CD4-positive, alpha-beta T cell treated with Interleukin-6 at 100 ng/mL for 8 hours (primary cell): ENCODE measurements around the gene DOCK3.
A peak's percentile ranks its signal among the peaks of the same experiment; 100 is the strongest.
"Not testable (repeated sequence)": the region's sequence is repeated elsewhere in the genome, so short reads cannot be mapped to it uniquely, and the experiment has no call there.

Experiments used
- DNase-seq: peaks from one replicate; pipeline ENCODE4 v3.0.0-alpha.2; 2020; ENCODE audit warnings: mixed read lengths, low spot score

Gene DOCK3

DNA sequence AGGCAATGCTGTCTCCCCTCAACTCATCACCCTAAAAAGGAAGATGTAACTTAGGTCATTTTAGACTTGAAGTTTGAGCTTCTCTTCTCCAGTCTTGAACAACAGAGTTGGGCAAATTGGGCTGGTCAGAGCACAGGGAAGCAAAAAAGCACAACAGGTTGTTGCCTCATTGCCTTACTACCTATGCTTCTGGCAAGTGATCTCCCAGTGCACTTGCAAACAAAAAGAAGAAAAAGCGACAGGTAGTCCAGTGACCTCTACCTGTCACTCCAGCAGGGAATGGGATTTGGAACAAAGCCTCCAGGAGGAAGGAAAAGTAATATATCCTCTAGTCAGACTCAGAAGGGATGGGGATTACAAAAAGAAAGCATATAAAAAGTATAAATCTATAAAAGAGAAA is 550.1 kb downstream of the DOCK3 start:
- no peak for DNase-seq

DNA sequence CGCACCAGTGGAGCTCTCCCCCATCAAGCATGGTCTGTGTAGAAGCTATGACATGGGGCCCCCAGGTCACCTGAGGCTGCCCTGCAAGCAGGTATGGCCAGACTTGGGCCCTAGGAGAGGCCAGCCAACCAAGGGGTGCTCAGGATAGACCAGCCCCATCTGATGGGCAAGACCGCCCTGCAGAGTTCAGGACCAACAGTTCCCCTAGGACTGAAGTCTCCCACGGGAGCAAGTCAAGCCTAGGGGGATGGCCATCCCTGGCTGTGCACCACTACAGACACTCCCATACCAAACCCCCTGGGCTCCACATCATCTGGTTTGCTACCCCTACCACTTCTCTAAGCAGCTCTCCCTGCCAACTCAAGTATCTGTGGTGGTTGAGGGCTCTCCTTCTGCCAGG is 568.2 kb downstream of the DOCK3 start:
- DNase-seq, result no peak

DNA sequence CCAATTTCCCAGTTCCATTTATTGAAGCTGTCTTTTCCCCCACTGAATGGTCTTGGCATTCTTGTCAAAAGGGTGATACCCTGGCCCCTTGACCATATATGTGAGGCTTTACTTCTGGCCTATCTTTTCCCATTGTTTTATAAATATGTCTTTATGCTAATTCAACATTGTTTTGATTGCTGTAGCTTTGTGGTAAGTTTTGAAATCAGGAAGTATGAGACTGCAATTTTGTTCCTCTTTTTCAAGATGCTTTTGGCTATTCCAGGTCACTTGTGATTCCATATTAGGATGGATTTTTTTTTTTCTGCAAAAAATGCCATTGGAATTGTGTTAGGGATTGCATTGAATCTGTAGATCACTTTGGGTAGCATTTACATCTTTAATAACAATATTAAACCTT is 569.2 kb downstream of the DOCK3 start:
- DNase-seq, result no peak

DNA sequence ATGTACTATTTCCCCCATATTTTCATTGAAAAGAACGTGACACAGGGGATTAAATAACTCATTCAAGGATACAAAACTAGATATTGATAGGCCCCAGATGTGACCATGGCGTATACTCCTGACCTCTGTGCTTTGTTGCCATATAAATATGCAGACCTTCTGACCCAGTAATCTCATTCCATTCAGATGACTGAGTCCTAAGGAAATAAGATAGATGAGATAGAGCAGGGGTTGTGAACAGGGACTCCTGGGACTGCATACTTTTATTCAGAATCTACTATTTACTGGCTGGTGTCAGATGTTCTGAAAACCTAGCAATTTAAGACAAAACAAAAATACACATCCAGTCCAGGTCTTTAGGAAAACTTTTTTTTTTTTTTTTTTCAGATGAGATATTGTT is 571.1 kb downstream of the DOCK3 start:
- DNase-seq, result no peak

DNA sequence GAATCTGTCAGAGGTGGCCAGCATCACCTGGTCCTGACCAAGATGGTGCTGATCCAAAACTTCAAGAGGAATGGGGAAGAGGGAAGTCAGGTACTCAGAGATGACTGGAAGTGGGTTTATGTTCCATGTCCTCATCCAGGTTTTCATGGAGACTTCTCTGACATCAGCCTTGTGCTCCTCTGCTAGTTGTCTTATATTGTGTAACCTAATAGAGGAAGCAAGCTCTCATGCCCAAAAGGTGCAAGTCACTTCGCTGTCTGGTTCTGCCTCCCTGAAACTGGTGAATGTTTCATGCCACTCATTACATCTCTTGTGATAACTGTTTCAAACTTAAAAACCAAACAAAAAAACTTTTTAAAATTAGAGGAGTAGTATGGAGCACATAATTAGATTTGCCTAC is 583.1 kb downstream of the DOCK3 start:
- DNase-seq, result no peak

DNA sequence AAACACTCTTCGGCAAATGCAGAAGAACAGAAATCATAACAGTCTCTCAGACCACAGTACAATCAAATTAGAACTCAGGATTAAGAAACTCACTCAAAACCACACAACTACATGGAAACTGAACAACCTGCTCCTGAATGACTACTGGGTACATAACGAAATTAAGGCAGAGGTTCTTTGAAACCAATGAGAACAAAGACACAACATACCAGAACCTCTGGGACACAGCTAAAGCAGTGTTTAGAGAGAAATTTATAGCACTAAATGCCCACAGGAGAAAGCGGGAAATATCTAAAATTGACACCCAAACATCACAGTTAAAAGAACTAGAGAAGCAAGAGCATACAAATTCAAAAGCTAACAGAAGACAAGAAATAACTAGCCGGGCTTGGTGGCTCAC is 589.4 kb downstream of the DOCK3 start:
- not testable (repeated sequence) for DNase-seq

DNA sequence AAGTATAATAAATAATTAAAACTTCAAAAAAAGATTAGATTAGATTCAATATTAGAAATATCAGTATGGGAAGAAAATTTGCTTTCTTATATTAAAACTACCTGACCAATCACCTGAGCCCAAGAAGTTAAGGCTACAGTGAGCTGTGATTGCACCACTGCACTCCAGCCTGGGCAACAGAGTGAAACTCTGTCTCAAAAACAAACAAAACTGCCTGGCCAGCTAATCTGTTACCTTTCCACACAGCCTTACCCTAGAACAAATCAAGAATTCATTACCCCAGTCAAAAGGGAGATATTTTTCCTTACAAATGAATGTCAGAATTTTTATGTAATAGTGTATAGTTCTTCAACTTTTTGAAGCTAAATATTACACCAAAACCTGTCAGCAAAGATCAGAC is 593.4 kb downstream of the DOCK3 start:
- DNase-seq, result no peak

DNA sequence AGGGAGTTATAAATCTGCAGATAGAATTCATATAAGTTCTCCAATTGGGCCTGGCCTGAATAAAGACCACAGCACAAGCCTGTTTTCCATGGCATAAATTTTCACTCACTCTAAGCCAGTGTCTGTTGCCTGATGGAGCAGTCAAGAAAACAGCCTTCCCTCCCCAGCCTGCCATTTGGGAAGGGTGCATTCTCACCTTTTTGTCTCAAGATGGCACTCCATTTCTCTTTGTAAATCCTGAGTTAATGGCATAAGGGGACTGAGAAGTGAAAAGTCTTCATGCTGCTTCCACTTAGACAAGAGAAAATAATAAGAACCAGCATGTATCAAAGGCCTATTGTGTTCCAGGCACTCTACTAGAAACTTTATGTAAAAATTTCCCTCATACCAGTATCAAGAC is 594.7 kb downstream of the DOCK3 start:
- no peak for DNase-seq

DNA sequence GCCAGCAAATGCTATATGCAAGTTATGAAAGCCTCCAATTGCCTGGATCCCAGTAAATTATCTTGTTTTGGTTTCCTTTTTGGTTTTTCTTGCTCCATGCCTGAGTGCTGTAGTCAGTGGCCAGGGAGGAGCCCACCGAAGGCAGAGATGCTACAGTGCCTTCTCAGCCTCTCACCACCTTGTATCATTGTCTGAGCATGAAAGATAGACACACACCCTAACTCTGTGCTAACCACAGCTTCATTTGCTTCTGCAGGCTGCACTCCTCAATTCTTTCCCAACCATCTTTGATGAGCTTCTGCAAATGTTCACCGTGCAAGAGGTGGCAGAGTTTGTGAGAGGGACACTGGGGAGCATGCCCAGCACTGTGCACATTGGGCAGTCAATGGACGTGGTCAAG is 595.8 kb downstream of the DOCK3 start:
- no peak for DNase-seq

DNA sequence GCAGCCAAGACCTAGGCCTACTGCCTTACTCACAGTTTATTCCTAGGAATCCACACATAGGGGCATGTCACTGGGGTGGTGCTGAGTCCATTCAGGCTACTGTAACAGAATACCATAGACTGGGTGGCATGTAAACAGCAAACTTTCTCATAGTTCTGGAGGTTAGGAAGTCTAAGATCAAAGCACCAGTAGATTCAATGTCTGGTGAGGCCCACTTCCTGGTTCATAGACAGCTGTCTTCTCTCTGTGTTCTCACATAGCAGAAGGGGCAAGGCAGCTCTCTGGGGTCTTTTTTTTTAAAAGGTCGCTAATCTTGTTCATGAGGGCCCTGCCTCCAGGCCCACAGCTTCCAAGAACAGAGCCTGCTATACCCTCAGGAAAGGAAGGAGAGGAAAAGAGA is 596.4 kb downstream of the DOCK3 start:
- DNase-seq, result peak; percentile 19

DNA sequence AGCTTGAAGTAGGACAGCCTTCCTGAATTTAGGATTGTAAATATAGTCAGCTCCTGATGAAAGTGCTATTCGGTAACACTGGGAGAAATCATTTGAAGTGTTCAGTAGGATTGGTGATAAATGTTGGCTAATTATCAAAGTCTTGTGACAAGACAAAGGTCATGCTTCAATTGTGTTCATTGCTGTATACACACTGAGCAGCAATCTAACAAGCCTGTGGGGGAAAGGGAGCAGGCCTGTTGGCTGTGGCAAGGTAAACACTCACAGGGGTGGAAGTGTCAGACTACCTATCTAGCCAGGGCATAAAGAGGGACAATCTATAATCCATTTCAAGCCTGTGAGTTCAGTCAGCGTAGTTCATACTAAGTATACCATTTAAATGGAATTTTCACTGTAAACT is 599.3 kb downstream of the DOCK3 start:
- no peak for DNase-seq

DNA sequence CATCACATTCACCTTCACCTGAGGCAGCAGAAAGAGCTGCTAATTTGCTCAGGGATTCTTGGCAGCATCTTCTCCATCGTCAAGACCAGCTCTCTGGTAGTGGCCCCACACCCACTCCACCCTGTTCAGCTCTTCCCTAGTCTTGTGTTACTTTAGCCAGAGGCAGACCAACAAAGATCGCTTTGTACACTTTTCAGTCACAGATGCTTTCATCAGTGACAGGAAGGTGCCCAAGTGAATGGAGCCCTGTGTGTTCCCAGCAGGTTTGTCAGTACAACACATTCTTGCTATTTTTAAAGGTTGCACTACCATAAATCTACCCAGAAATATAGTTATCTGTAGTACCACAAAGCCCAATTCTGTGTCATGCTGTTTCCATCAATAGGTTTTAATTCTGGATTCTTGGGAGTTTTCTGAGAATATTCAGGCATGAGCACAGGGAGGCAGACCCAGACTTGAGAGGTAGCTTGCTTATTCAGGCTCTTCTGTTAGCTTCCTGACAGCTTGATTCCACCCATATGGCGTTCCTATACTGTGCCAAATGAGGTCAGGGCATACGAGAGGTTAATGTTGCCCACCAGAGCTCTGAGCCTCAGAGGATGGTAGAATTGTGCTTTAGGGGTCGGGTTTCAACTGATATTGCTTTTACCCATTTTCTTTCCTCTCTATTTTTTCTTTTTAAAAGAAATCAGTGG is 600.5 kb downstream of the DOCK3 start:
- no peak for DNase-seq

DNA sequence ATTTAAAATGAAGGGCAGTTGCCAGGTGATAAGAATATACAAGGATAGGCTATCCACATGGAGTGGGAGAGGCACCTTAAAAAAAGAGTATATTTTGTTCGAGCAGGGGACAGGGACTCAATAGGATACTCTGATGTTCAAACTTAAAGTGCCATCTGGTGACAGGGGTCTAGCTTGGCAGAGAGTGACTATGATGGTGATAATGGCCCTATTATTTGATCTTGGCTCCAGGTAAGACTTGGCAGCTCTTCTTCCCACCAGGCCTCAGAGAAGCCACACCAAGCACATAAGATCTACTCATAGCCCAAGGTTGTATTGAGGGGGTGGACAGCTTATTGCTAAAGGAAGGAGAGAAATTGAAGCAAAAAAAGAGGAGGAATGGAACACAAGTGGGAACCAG is 601.3 kb downstream of the DOCK3 start:
- no peak for DNase-seq

DNA sequence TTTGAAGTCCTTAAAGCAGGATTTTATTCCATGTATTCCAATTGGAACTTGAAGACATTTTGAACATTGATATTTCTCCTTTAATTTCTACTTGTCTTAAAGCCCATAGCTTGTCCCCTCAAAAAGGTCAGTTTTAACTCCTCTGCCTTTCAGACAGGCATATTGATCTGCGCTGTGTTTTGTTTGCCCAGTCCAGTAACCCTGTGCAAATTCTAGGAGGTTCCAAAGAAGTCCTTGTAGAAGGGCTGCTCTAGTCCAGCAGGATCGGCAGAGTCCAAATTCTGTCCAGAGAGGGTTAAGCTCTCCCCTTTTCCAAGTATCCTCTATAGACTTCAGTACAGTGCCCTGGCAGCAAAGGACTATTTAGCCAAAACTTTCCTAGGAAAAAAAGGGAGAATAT is 604.7 kb downstream of the DOCK3 start:
- DNase-seq, result no peak

DNA sequence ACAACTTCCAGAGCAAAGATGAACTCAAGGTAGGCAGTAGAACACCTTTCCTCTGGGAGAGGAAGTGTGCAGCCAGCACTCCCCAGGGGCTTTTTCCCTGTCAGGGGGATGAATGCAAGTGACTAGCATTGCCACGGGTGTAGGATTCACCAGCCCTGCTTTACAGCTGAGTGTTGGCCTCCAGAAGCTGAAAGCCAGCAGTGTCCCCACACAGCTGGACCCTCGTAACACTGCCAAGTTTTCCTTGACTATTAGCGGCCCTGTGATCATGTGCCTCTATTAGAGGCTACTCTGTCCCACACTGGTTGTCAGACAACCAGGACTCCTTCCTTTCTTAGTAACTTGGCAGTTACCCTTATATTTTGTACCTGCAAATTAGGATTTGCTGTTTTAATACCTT is 605.4 kb downstream of the DOCK3 start:
- no peak for DNase-seq

DNA sequence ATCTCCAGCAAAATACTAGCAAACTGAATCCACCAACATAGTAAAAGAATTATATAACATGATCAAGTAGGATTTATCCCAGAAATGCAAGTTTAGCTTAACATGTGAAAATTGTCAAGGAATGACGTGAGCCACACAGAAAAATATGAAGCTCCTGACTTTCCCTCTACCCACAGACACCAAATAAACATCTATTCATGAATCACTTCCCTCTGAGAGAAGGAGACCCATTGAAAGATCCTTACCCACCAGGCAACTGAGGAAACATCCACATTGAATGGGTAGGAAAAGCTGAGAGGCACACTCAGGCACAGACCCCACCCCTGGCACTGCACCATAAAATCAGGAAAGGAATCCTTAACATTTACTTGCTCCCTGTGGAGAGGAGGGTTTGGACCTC is 608.2 kb downstream of the DOCK3 start:
- DNase-seq, result no peak

DNA sequence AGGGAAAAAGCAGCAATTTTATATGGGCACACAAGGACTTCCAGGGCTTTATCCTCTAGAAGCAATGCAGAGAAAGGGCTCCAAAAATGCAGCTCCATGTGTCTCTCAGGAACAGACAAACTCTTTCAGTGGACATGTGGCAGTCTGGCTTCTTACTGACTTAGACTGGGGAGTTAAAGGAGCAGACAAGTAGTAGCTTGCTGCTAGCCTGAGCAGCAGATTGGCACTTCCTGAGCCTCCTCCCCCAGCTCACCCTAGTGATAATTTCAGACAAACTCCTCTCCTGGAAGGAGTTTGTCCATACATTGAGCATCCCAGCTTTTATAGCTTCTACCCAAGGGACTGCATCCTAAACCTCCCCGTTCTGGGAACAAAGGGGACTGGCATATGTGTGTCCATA is 608.7 kb downstream of the DOCK3 start:
- no peak for DNase-seq

DNA sequence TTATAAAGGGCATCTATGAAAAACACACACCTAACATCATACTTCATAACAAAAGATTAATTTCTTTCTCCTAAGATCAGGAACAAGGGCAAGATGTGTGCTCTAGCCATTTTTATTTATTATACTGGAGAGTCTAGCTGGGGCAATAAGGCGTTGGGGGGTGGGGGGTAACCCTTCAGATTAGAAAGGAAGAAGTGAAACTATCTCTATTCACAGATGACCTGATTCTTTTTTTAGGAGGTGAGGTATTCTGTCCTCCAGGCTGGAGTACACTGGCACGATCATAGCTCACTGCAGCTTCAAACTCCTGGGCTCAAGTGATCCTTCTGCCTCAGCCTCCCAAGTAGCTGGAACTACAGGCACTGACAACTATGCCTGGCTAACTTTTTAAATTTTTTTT is 620.9 kb downstream of the DOCK3 start:
- no peak for DNase-seq

DNA sequence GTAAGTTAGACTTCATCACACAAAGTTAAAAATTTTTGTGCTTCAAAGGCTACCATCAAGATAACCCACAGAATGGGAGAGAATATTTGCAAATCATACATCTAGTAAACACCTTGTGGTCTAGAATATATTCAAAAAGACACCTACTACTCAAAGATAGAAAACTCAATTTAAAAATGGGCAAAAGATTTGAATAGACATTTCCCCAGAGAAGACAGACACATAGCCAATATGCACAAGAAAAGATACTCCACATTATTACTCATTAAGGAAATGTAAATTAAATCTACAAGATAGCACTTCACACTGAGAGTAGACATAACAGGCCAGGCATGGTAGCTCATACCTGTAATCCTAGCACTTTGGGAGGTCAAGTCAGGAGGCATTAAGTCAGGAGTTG is 622.6 kb downstream of the DOCK3 start:
- no peak for DNase-seq

DNA sequence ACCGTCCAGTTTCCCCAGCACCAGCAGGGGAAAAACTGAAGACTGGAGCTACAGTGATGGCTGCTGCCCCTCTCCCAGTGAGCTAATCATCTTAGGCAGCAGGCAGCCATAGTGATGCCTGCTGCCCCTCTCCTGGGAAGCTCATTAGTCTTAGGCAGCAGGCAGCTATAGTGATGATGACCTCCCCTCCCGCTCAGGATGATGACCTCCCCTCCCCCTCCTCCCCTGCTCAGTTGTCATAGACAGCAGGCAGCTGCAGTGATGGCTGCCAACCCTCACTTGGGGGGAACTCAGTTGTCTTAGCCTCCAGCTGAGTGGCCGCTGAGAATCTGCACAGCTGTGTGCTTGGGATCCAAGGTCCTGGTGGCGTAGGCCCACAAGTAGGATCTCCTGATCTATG is 629.5 kb downstream of the DOCK3 start:
- DNase-seq, result no peak

DNA sequence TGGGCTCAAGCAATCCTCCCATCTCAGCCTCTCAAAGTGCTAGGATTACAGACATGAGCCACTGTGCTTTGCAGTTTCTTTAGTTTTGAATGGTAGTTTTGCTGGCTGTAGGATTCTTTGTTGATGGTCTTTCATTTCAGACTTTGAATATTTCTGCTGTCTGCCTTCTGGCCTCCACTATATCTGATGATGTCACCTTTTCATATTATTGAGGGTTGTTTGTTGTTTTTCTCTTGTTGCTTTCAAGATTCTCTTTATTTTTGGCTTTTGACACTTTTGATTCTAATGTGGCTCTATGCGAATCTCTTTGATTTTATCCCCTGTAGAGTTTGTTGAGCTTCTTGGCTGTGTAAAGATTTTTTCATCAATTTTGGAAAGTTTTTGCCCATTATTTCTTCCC is 631.4 kb downstream of the DOCK3 start:
- DNase-seq, result no peak

DNA sequence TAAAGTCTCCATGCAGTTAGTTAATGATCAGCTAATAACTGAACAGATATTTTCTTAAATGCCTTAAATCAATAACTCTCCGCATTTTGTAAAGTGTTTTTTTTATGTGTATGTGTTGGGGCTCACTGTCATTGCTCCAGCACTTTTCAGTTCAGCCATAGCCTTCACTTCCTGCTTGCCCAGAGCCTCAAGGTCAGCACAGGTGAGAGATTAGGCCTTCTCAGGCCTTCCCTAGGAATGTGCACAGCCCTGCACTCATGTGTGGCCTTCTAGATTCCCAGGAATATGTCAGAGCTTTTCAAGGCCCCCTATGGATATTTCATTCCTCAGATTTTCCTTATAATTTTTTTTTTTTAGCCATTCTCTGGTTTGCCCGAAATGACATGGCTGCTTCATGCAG is 632.7 kb downstream of the DOCK3 start:
- DNase-seq, result no peak

DNA sequence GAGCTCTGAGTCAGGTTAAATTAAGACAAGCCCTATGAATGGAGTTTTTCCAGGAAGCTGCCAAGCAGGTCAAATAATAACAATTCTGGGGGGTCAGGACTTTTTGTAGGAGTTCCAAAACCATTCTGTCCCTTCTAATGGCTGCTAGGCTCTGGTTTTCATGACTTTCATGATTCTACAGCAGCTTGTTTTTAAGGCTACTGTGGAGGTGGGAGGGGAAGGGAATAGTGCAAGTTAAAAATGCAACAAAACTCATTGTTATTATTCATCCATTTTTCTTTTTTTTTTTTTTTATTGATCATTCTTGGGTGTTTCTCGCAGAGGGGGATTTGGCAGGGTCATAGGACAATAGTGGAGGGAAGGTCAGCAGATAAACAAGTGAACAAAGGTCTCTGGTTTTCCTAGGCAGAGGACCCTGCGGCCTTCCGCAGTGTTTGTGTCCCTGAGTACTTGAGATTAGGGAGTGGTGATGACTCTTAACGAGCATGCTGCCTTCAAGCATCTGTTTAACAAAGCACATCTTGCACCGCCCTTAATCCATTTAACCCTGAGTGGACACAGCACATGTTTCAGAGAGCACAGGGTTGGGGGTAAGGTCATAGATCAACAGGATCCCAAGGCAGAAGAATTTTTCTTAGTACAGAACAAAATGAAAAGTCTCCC is 633.3 kb downstream of the DOCK3 start:
- DNase-seq, result not testable (repeated sequence)

DNA sequence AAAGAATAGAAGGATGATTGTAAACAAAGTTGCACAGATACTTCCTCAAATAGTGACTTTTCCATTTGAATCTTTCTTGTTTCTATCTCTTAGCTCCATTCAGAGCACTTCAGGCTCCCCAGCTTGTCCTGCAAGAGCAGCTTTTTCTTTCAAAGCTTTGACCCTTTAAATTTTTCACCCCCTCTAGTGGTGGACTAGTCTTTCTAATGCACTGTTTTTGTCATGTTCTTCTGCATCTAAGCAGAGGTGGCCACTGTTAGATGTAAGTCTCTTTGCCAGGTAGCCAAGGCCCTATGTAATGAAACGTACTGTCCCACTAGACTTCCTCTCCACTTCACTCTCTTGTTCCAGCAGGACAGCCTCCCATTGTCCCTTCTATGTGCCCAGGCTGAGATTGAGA is 636.3 kb downstream of the DOCK3 start:
- peak; percentile 20 for DNase-seq
